ENCODE results near the gene ARHGEF40.
A peak's percentile ranks its signal among the peaks of the same experiment; 100 is the strongest.

ARHGEF40 gene

GRCh38 chr14:21070083-21070609, at the start of gene ARHGEF40:
Gene ARHGEF40 (plus strand): TSS chr14:21070304. CDS start chr14:21070397, 93 bp downstream.
- DNase-seq: no peak

- DNase-seq: no peak
Observed at GRCh38 chr14:21020977-21021545, 49.0 kb upstream of the ARHGEF40 start.

GRCh38 chr14:21022686-21023085, 47.4 kb upstream of the ARHGEF40 start:
- DNase-seq: no peak

GRCh38 chr14:21023174-21023573, 46.9 kb upstream of the ARHGEF40 start:
- no peak for DNase-seq

- DNase-seq: no peak
Observed at GRCh38 chr14:21023817-21024584, 46.1 kb upstream of the ARHGEF40 start.

GRCh38 chr14:21024585-21025370, 45.3 kb upstream of the ARHGEF40 start, which contains the start of gene NDRG2:
Gene NDRG2 (minus strand): TSS chr14:21025061. CDS start chr14:21023315, 1,746 bp downstream.
- no peak for DNase-seq

GRCh38 chr14:21025371-21026273, 44.5 kb upstream of the ARHGEF40 start:
- DNase-seq: no peak

- no peak for DNase-seq
Observed at GRCh38 chr14:21026274-21026987, 43.7 kb upstream of the ARHGEF40 start.

- no peak for DNase-seq
Observed at GRCh38 chr14:21026988-21027315, 43.2 kb upstream of the ARHGEF40 start.

- no peak for DNase-seq
Observed at GRCh38 chr14:21029917-21030316, 40.2 kb upstream of the ARHGEF40 start, which contains the start of gene TPPP2. Gene TPPP2 (plus strand): TSS chr14:21030217. CDS start chr14:21030582, 365 bp downstream.

GRCh38 chr14:21030531-21030930, 39.6 kb upstream of the ARHGEF40 start:
- DNase-seq: no peak

- no peak for DNase-seq
Observed at GRCh38 chr14:21032326-21033132, 37.6 kb upstream of the ARHGEF40 start.

GRCh38 chr14:21033133-21033698, 36.9 kb upstream of the ARHGEF40 start:
- DNase-seq: no peak

- no peak for DNase-seq
Observed at GRCh38 chr14:21034707-21035106, 35.4 kb upstream of the ARHGEF40 start, which contains the start of gene RNASE13. Gene RNASE13 (minus strand): TSS chr14:21034807. CDS start chr14:21034288, 519 bp downstream.

- no peak for DNase-seq
Observed at GRCh38 chr14:21036751-21037150, 33.4 kb upstream of the ARHGEF40 start.

- no peak for DNase-seq
Observed at GRCh38 chr14:21037156-21037555, 32.9 kb upstream of the ARHGEF40 start.

GRCh38 chr14:21038441-21039422, 31.4 kb upstream of the ARHGEF40 start:
- no peak for DNase-seq

GRCh38 chr14:21039585-21040369, 30.3 kb upstream of the ARHGEF40 start:
- peak; percentile 42 for DNase-seq
